Activated CD4-positive, alpha-beta T cell treated with anti-CD3 and anti-CD28 coated beads, Interleukin-2, amount 10 ng/mL, durations not matched to agents 24 days and 14 days (primary cell): ENCODE results near the gene FAM13B. TPM values are rescaled to one million over a fixed set of nuclear protein-coding genes. Genes with fewer than 3 reads are reported as not detected.

ENCODE experiments used
- DNase-seq: peaks from one replicate; pipeline ENCODE4 v3.0.0; 2022
- H3K27ac Mint-ChIP-seq: one replicate; pipeline ENCODE4 v1.8.0; 2022; ENCODE audit warnings: mild to moderate bottlenecking, mixed read lengths
- H3K27me3 Mint-ChIP-seq: one replicate; pipeline ENCODE4 v1.8.0; 2022; ENCODE audit warnings: mixed read lengths
- H3K36me3 Mint-ChIP-seq: one replicate; pipeline ENCODE4 v1.8.0; 2022; ENCODE audit warnings: low read depth, mild to moderate bottlenecking, mixed read lengths
- H3K4me1 Mint-ChIP-seq: one replicate; pipeline ENCODE4 v1.8.0; 2021; ENCODE audit warnings: mixed read lengths
- H3K4me3 Mint-ChIP-seq: one replicate; pipeline ENCODE4 v1.8.0; 2022; ENCODE audit warnings: mild to moderate bottlenecking, moderate library complexity, mixed read lengths
- H3K9me3 Mint-ChIP-seq: one replicate; pipeline ENCODE4 v1.8.0; 2021; ENCODE audit warnings: mixed read lengths
- intact Hi-C: fragments of 100-400 bp; cut with micrococcal nuclease; formaldehyde crosslinking; loops from one replicate; pipeline ENCODE4 v1.15.1; 2023
- total RNA-seq: library from RNA; stranded (reverse); gene quantifications from 2 replicates; pipeline ENCODE4 v1.2.3, GENCODE V29; 2022

The FAM13B gene
- total RNA-seq, 1 donor from 2014 or later, result 15.1 TPM

DNA sequence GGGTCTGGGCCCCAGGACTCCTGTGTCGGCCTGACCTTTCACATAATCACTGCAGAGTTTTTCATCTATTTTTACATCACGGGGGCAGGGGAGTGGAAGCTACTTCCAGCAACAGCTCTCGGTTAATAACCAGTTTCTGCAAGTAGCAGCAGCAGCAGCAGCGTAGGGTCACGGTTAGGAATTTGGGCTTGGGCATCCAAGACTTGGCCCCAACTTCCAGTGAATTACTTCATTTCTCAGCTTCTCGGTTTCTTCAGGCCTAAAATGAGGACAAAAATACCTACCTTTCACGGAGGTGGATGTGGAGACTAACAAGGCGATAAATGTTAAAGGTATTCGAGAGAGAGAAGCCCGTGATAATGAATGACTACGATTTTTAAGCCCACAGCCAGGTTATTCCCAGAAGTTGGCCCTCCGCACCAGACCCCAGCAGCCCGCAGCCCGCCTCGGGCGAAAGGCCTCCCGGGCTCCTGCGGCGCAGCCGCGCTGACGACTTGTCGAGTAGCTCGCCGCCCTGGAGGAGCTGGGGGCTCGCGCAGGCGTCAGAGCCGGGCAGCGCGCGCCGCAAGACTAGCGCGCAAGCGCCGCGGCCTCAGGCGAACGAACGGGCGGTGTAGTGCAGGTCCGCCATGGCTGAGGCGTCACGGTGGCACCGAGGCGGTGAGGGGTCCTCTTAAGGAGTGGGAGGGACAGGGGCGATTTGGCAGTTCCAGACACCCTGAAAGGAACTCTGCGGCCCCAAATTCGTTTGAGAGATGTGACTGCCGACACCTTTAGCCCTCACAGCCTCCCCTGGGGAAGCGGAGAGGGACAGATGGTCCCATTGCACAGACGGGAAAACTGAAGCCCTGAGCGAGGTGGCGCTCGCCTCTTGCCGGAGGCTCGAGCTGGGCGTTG lies 143.8 kb downstream of the FAM13B start, which contains the start of gene PKD2L2:
Gene PKD2L2 (plus strand): TSS at position 595 of the 897 bp plus-strand sequence. CDS start 35 bp downstream, at position 630.
- no peaks in the 10 kb centered on the region for H3K36me3 Mint-ChIP-seq
- H3K4me1 Mint-ChIP-seq, result peaks cover 15% of the 10 kb centered on the region
- H3K27ac Mint-ChIP-seq, result peak within 1 kb of the TSS; percentile 90
- peak; percentile 94 for DNase-seq
- H3K27me3 Mint-ChIP-seq, result peaks cover 4% of the 10 kb centered on the region
- H3K9me3 Mint-ChIP-seq, result peaks cover 5% of the 10 kb centered on the region
- peak within 1 kb of the TSS; percentile 88 for H3K4me3 Mint-ChIP-seq
- intact Hi-C loops, result loop anchor here (2.0 to 5.0 kb wide), 3 partner anchors 108 to 144 kb away; partner anchors contain the start of genes FAM13B and HNRNPA0

GRCh38 chr5:137888466-137888862 lies 144.4 kb downstream of the FAM13B start:
- peaks cover 5% of the 10 kb centered on the region for H3K9me3 Mint-ChIP-seq
- intact Hi-C loops, result loop anchor here (2.0 to 5.0 kb wide), 3 partner anchors 109 to 144 kb away; partner anchors contain the start of genes FAM13B and HNRNPA0

More at GRCh38 chr5:137888466-137888862, 144.4 kb downstream of the FAM13B start:
- H3K27ac Mint-ChIP-seq, result peak overlapping the region; percentile 90
- H3K4me1 Mint-ChIP-seq, result peaks cover 15% of the 10 kb centered on the region
- no peaks in the 10 kb centered on the region for H3K36me3 Mint-ChIP-seq
- no peak for DNase-seq
- peaks cover 4% of the 10 kb centered on the region for H3K27me3 Mint-ChIP-seq
- peak overlapping the region; percentile 88 for H3K4me3 Mint-ChIP-seq

Other genes with a start within 250 kb of the FAM13B start
- gene MYOT, start 165.2 kb downstream of the FAM13B start, total RNA-seq, result not detected in 2 replicates
- gene PKD2L2, start 143.6 kb downstream of the FAM13B start, total RNA-seq, result not detected in 2 replicates
- gene WNT8A, start 51.0 kb upstream of the FAM13B start, total RNA-seq, result not detected in 2 replicates
- not detected in 2 replicates for gene NME5, start 106.3 kb upstream of the FAM13B start, total RNA-seq
- 53.6 and 61.1 TPM in 2 replicates for gene BRD8, start 145.6 kb upstream of the FAM13B start, total RNA-seq
- 18.0 and 19.7 TPM in 2 replicates for gene KIF20A, start 146.0 kb upstream of the FAM13B start, total RNA-seq
- 46.6 and 47.9 TPM in 2 replicates for gene CDC23, start 180.2 kb upstream of the FAM13B start, total RNA-seq
- gene GFRA3, start 241.5 kb upstream of the FAM13B start, total RNA-seq, result not detected in 2 replicates